HEK293T (cell line): Measurements from ENCODE around the gene SIRPG.

Experiments
- CTCF ChIA-PET: fragments of 350-600 bp; formaldehyde crosslinking; extraction: SDS; loops from one replicate; lab custom pipeline; 2021; ENCODE audit warnings: antibody characterized with exemption, inconsistent platforms; lab: Yijun Ruan, JAX
- POLR2A ChIA-PET: fragments of 350-600 bp; formaldehyde crosslinking; extraction: SDS; loops from one replicate; lab custom pipeline; 2020; ENCODE audit warnings: antibody characterized with exemption, inconsistent platforms; lab: Yijun Ruan, JAX
- DNase-seq: peaks from one replicate; pipeline ENCODE4 v3.0.0; 2012; ENCODE audit warnings: mixed read lengths; ENCODE audit errors: extremely low spot score
- ARNT ChIP-seq: fragments of 450-650 bp; IDR thresholded peaks from 2 replicates; pipeline ENCODE4 v1.6.1; 2017; ENCODE audit warnings: mild to moderate bottlenecking
- BHLHE40 ChIP-seq: fragments of 450-650 bp; IDR thresholded peaks from 2 replicates; pipeline ENCODE4 v1.6.1; 2016; ENCODE audit warnings: mild to moderate bottlenecking, moderate library complexity, borderline replicate concordance
- CTBP1 ChIP-seq: fragments of 450-650 bp; IDR thresholded peaks from 2 replicates; pipeline ENCODE4 v1.6.1; 2016; ENCODE audit warnings: borderline replicate concordance
- ELF4 ChIP-seq: fragments of 450-650 bp; IDR thresholded peaks from 2 replicates; pipeline ENCODE4 v1.6.1; 2017; ENCODE audit warnings: antibody characterized with exemption
- FOXA1 ChIP-seq: fragments of 450-650 bp; IDR thresholded peaks from 2 replicates; pipeline ENCODE4 v1.6.1; 2016; ENCODE audit warnings: mild to moderate bottlenecking
- FOXK2 ChIP-seq: fragments of 450-650 bp; IDR thresholded peaks from 2 replicates; pipeline ENCODE4 v1.6.1; 2016; ENCODE audit warnings: mild to moderate bottlenecking
- FOXM1 ChIP-seq: fragments of 450-650 bp; IDR thresholded peaks from 2 replicates; pipeline ENCODE4 v1.6.1; 2017; ENCODE audit warnings: mild to moderate bottlenecking, borderline replicate concordance
- HDGF ChIP-seq: fragments of 450-650 bp; IDR thresholded peaks from 2 replicates; pipeline ENCODE4 v1.6.1; 2017; ENCODE audit warnings: antibody characterized with exemption, borderline replicate concordance
- L3MBTL2 ChIP-seq: fragments of 450-650 bp; conservative IDR thresholded peaks from 2 replicates; pipeline ENCODE4 v1.6.1; 2016; ENCODE audit warnings: mild to moderate bottlenecking
- LEF1 ChIP-seq: fragments of 450-650 bp; IDR thresholded peaks from 2 replicates; pipeline ENCODE4 v1.6.1; 2017; ENCODE audit warnings: mild to moderate bottlenecking, borderline replicate concordance
- NFRKB ChIP-seq: fragments of 450-650 bp; IDR thresholded peaks from 2 replicates; pipeline ENCODE4 v1.6.1; 2016; ENCODE audit warnings: mild to moderate bottlenecking, moderate library complexity
- PKNOX1 ChIP-seq: fragments of 450-650 bp; IDR thresholded peaks from 2 replicates; pipeline ENCODE4 v1.6.1; 2016
- SP1 ChIP-seq: fragments of 450-650 bp; IDR thresholded peaks from 2 replicates; pipeline ENCODE4 v1.6.1; 2017
- SUZ12 ChIP-seq: fragments of 450-650 bp; IDR thresholded peaks from 2 replicates; pipeline ENCODE4 v1.6.1; 2016; ENCODE audit warnings: mild to moderate bottlenecking
- TARDBP ChIP-seq: fragments of 450-650 bp; IDR thresholded peaks from 2 replicates; pipeline ENCODE4 v1.6.1; 2016
- ZNF384 ChIP-seq: fragments of 450-650 bp; IDR thresholded peaks from 2 replicates; pipeline ENCODE4 v1.6.1; 2016

The SIRPG gene

GRCh38 chr20:1667502-1668085 is 10.0 kb upstream of the SIRPG start:
- POLR2A ChIA-PET, result no interaction called here
- CTCF ChIA-PET, result interaction anchor here (1.1 kb wide), 1 partner anchor 109 kb away, joined by 3 read pairs; no protein-coding TSS in a partner anchor
- TF ChIP-seq SUZ12 (no peak), L3MBTL2 (no peak), FOXK2 (no peak), ELF4 (no peak), CTBP1 (no peak), FOXM1 (no peak), ZNF384 (no peak), NFRKB (no peak), HDGF (no peak), LEF1 (no peak), BHLHE40 (no peak), FOXA1 (no peak), TARDBP (no peak), SP1 (no peak), PKNOX1 (no peak)
- no peak for DNase-seq

DNA sequence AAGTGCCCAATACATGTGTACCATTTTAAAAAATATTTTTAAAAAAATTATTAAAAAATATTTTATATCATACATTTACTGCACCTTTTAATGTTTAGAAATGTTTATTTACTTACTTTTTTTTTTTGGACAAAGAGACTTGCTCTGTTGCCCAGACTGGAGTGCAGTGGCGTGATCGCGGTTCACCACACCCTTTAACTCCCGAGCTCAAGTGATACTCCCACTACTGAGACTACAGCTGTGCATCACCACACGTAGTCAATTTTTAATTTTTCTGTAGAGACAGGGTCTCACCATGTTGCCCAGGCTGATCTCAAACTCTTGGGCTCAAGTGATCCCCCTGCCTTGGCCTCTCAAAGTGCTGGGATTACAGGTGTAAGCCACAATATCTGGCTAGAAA is 9.2 kb upstream of the SIRPG start:
- no peak for TF ChIP-seq BHLHE40
- ChIA-PET CTCF (interaction anchor here (0.6 to 1.1 kb wide), 2 partner anchors 45 to 110 kb away, joined by 3 read pairs; no protein-coding TSS in a partner anchor), POLR2A (no interaction called here)
- DNase-seq, result no peak

DNA sequence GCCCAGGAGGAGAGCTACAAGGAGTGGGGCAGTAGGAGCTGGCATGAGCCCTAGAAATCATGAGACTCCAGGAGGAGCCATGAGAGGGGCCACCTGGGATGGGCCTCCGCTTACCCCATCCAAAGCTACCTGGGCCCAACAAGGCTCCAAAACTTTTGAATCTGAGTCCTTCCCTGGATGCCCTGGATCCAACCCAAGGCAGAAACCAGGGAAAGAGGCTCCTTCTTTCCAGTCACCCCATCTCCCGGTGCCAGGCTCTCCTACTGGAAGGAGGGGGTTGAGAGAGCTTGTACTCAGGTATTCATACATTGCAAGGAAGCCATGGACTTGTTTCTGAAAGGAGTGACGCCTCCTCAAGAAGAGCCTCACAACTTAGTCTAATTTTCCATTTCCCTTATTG is 7.8 kb upstream of the SIRPG start:
- POLR2A ChIA-PET, result no interaction called here
- no peak for DNase-seq
- TF ChIP-seq NFRKB, result no peak
- no peak for TF ChIP-seq FOXK2
- no peak for TF ChIP-seq L3MBTL2
- no peak for TF ChIP-seq SUZ12
- TF ChIP-seq ELF4, result no peak
- TF ChIP-seq LEF1, result no peak
- TF ChIP-seq SP1, result no peak
- no peak for TF ChIP-seq FOXM1
- no peak for TF ChIP-seq ZNF384
- TF ChIP-seq HDGF, result no peak
- TF ChIP-seq PKNOX1, result no peak
- no peak for TF ChIP-seq ARNT
- TF ChIP-seq TARDBP, result no peak
- no peak for TF ChIP-seq BHLHE40
- TF ChIP-seq CTBP1, result no peak
- no peak for TF ChIP-seq FOXA1
- CTCF ChIA-PET, result no interaction called here

- no peak for DNase-seq
- ChIA-PET CTCF (no interaction called here), POLR2A (no interaction called here)
- TF ChIP-seq HDGF (no peak), CTBP1 (no peak), FOXK2 (no peak), ZNF384 (no peak), SP1 (no peak)
These were observed 7.3 kb upstream of the SIRPG start for GRCh38 chr20:1664911-1665310.

DNA sequence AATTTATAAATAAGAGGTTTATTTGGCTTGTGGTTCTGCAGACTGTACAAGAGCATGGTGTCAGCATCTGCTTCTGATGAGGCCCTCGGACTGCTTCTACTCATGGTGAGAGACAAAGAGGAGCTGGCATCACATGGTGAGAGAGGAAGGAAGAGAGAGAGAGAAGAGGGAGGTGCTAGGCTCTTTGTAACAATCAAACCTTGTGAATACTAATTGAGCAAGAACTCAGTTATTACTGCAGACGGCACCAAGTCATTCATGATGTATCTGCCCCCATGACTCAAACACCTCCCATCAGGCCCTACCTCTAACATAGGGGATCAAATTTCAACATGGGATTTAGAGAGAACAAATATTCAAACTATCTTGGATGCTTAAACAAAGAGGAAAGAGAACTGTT is 6.3 kb upstream of the SIRPG start:
- no peak for TF ChIP-seq BHLHE40
- no peak for TF ChIP-seq CTBP1
- TF ChIP-seq LEF1, result no peak
- ChIA-PET CTCF (no interaction called here), POLR2A (no interaction called here)
- DNase-seq, result no peak

DNA sequence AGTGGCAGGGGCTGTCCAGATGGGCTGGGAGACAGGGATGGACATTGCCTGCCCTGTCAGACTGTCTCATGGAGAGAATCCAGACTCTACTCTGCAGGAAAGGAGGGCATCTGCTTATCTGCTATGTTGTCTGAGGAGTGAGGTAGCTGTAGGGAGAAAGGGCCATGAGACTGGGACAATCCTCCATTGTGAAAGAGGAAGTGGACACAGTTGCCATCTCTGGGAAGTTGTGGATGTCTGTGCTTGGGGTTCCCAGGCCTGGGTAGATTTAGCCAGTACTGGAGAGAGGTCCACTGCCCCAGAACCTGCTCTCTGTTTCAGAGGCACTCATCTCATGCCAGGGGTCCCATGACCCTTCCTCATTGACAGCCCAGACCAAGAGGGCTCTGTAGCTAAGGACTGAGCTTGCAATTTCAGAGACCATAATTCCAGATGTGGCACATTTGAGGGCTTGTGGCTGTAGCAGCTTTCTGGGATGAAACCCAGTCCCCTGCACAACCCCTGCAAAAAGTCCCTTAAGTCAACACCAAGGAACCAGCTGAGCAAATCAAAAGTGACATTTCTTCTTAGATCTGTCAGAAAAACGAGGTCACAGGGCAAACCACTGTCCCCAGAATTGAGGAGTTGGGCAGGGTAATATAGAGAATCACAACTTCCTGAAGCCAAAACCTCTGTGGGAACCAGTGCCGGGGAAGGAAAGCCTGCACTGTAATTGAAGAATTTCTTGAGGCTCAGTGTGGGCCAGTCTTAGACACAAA is 4.1 kb upstream of the SIRPG start:
- ChIA-PET POLR2A (no interaction called here), CTCF (no interaction called here)
- no peak for DNase-seq
- TF ChIP-seq PKNOX1, result no peak
- TF ChIP-seq NFRKB, result no peak
- TF ChIP-seq FOXK2, result no peak
- no peak for TF ChIP-seq BHLHE40
- TF ChIP-seq SP1, result no peak
- TF ChIP-seq SUZ12, result no peak
- TF ChIP-seq TARDBP, result no peak
- TF ChIP-seq ELF4, result no peak
- no peak for TF ChIP-seq ZNF384
- no peak for TF ChIP-seq FOXM1
- TF ChIP-seq FOXA1, result no peak
- TF ChIP-seq CTBP1, result no peak
- TF ChIP-seq ARNT, result no peak
- TF ChIP-seq L3MBTL2, result no peak
- TF ChIP-seq LEF1, result no peak
- TF ChIP-seq HDGF, result no peak

GRCh38 chr20:1660246-1660645 is 2.7 kb upstream of the SIRPG start:
- ChIA-PET CTCF (no interaction called here), POLR2A (no interaction called here)
- TF ChIP-seq ARNT, result no peak
- no peak for TF ChIP-seq BHLHE40
- no peak for TF ChIP-seq FOXK2
- no peak for TF ChIP-seq CTBP1
- TF ChIP-seq ELF4, result no peak
- no peak for TF ChIP-seq LEF1
- TF ChIP-seq FOXA1, result no peak
- no peak for TF ChIP-seq SP1
- TF ChIP-seq NFRKB, result no peak
- no peak for TF ChIP-seq HDGF
- TF ChIP-seq ZNF384, result no peak
- no peak for TF ChIP-seq SUZ12
- TF ChIP-seq TARDBP, result no peak
- TF ChIP-seq FOXM1, result no peak
- no peak for TF ChIP-seq L3MBTL2
- no peak for TF ChIP-seq PKNOX1
- no peak for DNase-seq
